GM12891 (cell line): ENCODE data around the gene ATP6V1E1.

Source experiments
- PAX5 ChIP-seq: IDR thresholded peaks from 2 replicates; pipeline ENCODE4 v1.6.1; 2011; ENCODE audit warnings: low read length, moderate library complexity, mild to moderate bottlenecking; ENCODE audit not compliant: insufficient read depth, severe bottlenecking
- POLR2A ChIP-seq: IDR thresholded peaks from 2 replicates; pipeline ENCODE4 v1.6.1; 2011; ENCODE audit warnings: low read depth, low read length, control low read depth
- POLR2AphosphoS5 ChIP-seq: IDR thresholded peaks from 2 replicates; pipeline ENCODE4 v1.6.1; 2011; ENCODE audit warnings: low read depth, low read length, control low read depth
- POU2F2 ChIP-seq: IDR thresholded peaks from 2 replicates; pipeline ENCODE4 v1.6.1; 2011; ENCODE audit warnings: low read depth, mild to moderate bottlenecking, control low read depth, low read length, moderate library complexity

- TF ChIP-seq POLR2AphosphoS5 (no peak), POU2F2 (no peak), POLR2A (no peak), PAX5 (no peak)
Measured at GRCh38 chr22:17554814-17555213, 73.7 kb downstream of the ATP6V1E1 start.
